ENCODE measurements around the gene SLC22A3.
"Not testable (repeated sequence)": the region's sequence is repeated elsewhere in the genome, so short reads cannot be mapped to it uniquely, and the experiment has no call there.

Gene SLC22A3

GRCh38 chr6:160442151-160442550 is 94.0 kb downstream of the SLC22A3 start:
- no peak for DNase-seq (ENCODE audit: low read depth in 3 of 3)

GRCh38 chr6:160445130-160445529 is 97.0 kb downstream of the SLC22A3 start:
- DNase-seq (ENCODE audit: low read depth in 3 of 3), result no peak

GRCh38 chr6:160447350-160447749 is 99.2 kb downstream of the SLC22A3 start:
- no peak for DNase-seq (ENCODE audit: low read depth in 3 of 3)

- DNase-seq (ENCODE audit: low read depth in 3 of 3), result not testable (repeated sequence)
These were observed 101.6 kb downstream of the SLC22A3 start for GRCh38 chr6:160449787-160450186.

- no peak for DNase-seq (ENCODE audit: low read depth in 3 of 3)
These were observed 102.7 kb downstream of the SLC22A3 start for GRCh38 chr6:160450849-160451248.

GRCh38 chr6:160454303-160454702 is 106.1 kb downstream of the SLC22A3 start:
- no peak for DNase-seq (ENCODE audit: low read depth in 3 of 3)

GRCh38 chr6:160455081-160455480 is 106.9 kb downstream of the SLC22A3 start:
- no peak for DNase-seq (ENCODE audit: low read depth in 3 of 3)

- DNase-seq (ENCODE audit: low read depth in 3 of 3), result peak; percentile 29 to 41 (median 33)
These were observed 107.5 kb downstream of the SLC22A3 start for GRCh38 chr6:160455541-160456213.

GRCh38 chr6:160456214-160456546 is 108.0 kb downstream of the SLC22A3 start:
- no peak for DNase-seq (ENCODE audit: low read depth in 3 of 3)

- DNase-seq (ENCODE audit: low read depth in 3 of 3), result no peak
These were observed 109.6 kb downstream of the SLC22A3 start for GRCh38 chr6:160457823-160458222.

- no peak for DNase-seq (ENCODE audit: low read depth in 3 of 3)
These were observed 113.5 kb downstream of the SLC22A3 start for GRCh38 chr6:160461641-160462040.

GRCh38 chr6:160462116-160462515 is 113.9 kb downstream of the SLC22A3 start:
- DNase-seq (ENCODE audit: low read depth in 3 of 3), result no peak

- peak in 1 of 3 donors; percentile 18 for DNase-seq (ENCODE audit: low read depth in 3 of 3)
These were observed 114.5 kb downstream of the SLC22A3 start for GRCh38 chr6:160462551-160463109.

- DNase-seq (ENCODE audit: low read depth in 3 of 3), result no peak
These were observed 116.6 kb downstream of the SLC22A3 start for GRCh38 chr6:160464744-160465143.

GRCh38 chr6:160467261-160467871 is 119.2 kb downstream of the SLC22A3 start:
- DNase-seq (ENCODE audit: low read depth in 3 of 3), result not testable (repeated sequence)

- DNase-seq (ENCODE audit: low read depth in 3 of 3), result no peak
These were observed 121.0 kb downstream of the SLC22A3 start for GRCh38 chr6:160469153-160469552.

- DNase-seq (ENCODE audit: low read depth in 3 of 3), result not testable (repeated sequence)
These were observed 127.9 kb downstream of the SLC22A3 start for GRCh38 chr6:160476056-160476455.

GRCh38 chr6:160477072-160477471 is 128.9 kb downstream of the SLC22A3 start:
- not testable (repeated sequence) for DNase-seq (ENCODE audit: low read depth in 3 of 3)

GRCh38 chr6:160477901-160478300 is 129.7 kb downstream of the SLC22A3 start:
- no peak for DNase-seq (ENCODE audit: low read depth in 3 of 3)

- no peak for DNase-seq (ENCODE audit: low read depth in 3 of 3)
These were observed 138.9 kb downstream of the SLC22A3 start for GRCh38 chr6:160487116-160487515.

- DNase-seq (ENCODE audit: low read depth in 3 of 3), result no peak
These were observed 140.9 kb downstream of the SLC22A3 start for GRCh38 chr6:160489091-160489490.

- DNase-seq (ENCODE audit: low read depth in 3 of 3), result no peak
These were observed 146.4 kb downstream of the SLC22A3 start for GRCh38 chr6:160494576-160494975.

GRCh38 chr6:160500639-160501038 is 152.5 kb downstream of the SLC22A3 start:
- DNase-seq (ENCODE audit: low read depth in 3 of 3), result no peak

Measured in stimulated activated CD4-positive, alpha-beta T cell treated with anti-CD3 and anti-CD28 coated beads, TNF-alpha, amount 100 ng/mL, for 48 hours (primary cell).